NAMALWA (cell line): ENCODE measurements around the gene CERS4.
"Not testable (repeated sequence)": the region's sequence is repeated elsewhere in the genome, so short reads cannot be mapped to it uniquely, and the experiment has no call there.

Source experiments
- DNase-seq: peaks from one replicate; pipeline ENCODE4 v3.0.0-alpha.2; 2015; ENCODE audit warnings: low spot score

The CERS4 gene, protein sequence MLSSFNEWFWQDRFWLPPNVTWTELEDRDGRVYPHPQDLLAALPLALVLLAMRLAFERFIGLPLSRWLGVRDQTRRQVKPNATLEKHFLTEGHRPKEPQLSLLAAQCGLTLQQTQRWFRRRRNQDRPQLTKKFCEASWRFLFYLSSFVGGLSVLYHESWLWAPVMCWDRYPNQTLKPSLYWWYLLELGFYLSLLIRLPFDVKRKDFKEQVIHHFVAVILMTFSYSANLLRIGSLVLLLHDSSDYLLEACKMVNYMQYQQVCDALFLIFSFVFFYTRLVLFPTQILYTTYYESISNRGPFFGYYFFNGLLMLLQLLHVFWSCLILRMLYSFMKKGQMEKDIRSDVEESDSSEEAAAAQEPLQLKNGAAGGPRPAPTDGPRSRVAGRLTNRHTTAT

DNA sequence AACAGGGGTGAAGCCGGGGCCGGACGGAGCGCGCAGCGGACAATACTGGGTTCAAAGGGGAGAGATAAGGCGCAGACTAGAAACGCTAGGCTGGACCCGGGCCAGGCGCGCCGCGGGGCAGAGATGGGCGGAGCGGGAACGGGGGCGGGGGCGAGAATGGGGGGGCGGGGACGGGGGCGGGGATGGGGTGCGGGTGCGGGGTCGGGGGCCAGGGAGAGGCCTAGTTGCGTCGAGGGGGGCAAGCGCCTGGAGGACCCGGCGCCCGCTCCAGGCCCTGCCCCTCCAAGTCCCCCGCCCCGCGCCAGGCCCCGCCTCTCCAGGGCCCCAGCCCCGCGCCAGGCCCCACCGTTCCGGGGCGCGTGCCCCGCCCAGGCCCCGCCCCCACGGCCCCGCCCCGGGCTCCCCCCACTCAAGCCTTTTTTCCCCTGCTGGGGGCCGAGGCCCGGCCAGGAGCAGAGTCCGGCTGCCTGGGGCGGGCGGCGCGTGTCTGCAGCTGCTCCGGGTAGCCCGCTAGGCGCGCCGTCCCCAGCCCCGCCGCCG is at the start of gene CERS4:
TSS of gene CERS4 (plus strand) at position 449 of the 540 bp plus-strand sequence. CDS start 41,707 bp downstream, outside the sequence.
- peak; percentile 77 for DNase-seq

DNA sequence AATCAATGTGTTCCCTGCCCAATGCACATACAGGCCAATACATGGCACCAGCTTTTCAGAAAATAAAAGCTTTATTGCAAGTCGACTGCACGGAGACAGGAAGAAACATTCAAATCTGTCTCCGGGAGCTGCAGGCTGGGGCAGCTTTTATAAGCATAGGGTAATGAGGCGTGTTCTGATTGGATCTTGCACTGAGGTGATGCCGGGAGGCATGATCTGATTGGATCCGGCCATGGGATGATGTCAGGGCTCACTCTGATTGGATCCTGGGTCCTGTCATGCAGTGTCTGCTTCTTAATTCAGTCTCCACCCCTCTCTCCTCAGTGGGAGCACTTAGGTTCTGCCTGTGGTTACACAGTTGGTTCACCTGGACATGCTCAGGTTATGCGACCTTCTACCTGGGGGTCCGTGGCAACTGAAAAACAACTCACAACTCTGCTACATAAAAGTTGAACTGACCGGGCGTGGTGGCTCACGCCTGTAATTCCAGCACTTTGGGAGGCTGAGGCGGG is 48.0 kb upstream of the CERS4 start:
- peak; percentile 80 for DNase-seq

DNA sequence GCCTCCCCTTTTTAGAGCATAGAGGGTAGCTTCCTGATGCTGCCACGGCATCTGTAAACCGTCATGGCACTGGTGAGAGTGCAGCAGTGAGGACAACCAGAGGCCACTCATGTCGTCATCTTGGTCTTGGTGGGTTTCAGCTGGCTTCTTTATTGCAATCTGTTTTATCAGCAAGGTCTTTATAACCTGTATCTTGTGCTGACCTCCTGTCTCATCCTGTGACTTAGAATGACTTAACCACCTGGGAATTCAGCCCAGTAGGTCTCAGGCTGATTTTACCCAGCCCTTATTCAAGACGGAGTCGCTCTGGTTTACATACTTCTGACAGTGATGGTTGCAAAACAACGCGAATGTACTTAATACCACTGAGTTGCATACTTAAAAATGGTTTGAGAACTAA is 45.4 kb upstream of the CERS4 start:
- DNase-seq, result no peak

DNA sequence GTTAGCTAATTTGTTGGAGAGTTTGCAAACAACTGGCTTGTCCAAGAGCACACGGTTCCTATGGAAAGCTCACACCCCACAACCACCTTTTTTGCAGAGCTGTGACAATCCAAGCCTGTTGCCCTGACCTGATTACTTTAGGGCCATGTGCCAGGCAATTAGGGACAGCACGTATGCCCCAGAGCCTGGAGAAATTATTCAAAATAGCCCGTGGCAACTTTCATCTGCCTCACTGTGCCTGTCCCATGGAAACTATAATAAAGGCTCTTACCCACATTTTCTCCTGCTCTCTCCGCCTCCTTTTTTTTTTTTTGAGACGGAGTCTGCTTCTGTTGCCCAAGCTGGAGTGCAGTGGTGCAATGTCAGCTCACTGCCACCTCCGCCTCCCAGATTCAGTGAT is 41.2 kb upstream of the CERS4 start:
- DNase-seq, result no peak

DNA sequence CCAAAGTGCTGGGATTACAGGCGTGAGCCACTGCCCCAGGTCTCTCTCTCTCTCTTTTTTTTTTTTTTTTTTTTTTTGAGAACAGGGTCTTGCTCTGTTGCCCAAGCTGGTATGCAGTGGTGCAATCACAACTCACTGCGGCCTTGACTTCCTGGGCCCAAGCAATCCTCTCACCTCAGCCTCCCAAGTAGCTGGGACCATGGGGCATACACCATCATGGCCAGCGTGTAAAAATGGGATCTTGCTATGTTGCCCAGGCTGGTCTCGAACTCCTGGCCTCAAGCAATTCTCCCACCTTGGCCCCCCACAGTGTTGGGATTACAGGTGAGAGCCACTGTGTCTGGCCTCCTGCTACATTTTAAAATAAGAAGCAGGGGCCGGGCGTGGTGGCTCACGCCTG is 40.6 kb upstream of the CERS4 start:
- no peak for DNase-seq

DNA sequence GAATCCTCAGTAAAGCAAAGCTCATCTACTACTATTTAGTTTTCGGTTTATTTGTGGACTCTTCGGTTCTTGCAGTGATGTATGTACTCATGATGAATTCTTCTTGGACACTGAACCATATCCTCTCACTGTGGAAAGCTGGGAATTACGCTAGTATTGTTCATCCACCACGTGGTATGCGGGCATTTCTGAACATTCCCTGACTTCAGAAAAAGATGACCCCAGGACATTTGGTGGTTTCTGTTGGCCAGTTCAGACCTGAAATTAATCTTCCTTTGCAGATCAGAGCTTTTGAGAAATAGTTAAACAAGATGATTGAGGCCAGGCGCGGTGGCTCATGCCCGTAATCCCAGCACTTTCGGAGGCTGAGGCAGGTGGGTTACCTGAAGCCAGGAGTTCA is 34.5 kb upstream of the CERS4 start:
- DNase-seq, result no peak

DNA sequence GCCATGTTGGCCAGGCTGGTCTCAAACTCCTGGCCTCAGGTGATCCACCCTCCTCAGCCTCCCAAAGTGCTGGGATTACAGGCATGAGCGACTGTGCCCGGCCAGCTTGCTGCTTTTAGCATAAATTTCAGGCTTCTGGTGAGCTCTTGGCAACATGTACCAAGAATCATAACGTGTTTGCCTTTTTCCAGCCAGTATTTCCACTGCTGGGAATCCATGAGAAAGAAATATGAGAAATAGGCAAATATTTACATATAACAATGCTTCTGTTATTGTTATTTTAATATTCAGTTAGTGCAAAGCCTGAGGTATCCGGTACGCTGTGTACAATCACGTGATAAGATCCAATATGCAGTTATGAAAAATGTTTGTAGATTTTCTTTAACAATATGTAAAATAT is 29.2 kb upstream of the CERS4 start:
- no peak for DNase-seq

DNA sequence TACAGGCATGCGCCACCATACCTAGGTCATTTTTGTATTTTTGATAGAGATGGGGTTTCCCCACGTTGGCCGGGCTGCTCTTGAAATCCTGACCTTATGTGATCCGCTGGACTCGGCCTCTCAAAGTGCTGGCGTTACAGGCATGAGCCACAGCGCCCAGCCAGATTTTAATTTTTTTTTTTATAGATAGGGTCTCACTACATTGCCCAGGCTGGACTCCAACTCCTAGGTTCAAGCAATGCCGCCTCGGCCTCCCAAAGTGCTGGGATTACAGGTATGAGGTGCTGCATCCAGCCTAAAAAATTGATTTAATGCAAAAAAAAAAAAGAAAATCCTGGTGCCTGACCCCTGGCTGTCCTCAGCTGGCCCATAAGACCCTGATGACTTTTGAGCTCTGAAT is 24.9 kb upstream of the CERS4 start:
- DNase-seq, result no peak

DNA sequence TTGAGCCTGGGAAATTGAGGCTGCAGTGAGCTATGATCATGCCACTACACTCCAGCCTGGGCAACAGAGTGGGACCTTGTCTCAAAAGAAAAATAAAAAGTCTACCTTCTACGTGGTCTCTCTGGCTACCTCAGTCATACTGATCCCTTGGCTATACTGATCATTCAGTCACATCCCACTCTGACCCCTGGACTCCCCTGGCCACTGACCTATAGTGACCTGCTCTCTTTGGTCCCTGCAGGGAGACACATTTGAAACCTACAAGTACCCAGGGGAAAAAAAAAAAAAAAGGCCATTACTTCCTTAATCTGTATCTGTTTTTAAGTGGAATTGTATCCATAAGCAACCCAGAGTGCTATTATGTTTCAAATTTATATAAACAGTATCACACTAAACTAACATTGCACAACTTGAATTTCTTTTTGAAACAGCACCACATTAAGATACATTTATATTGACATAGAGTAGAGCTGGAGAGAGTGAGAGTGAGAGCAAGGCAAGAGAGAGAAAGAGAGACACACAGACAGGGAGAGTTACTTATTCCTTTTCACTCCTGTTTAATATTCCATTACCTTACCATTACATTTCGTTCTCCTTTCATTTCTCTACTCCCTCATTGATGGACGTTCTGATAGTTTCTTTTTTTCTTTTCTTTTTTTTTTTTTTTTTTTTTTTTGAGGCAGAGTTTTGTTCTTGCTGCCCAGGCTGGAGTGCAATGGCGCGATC is 23.7 kb upstream of the CERS4 start:
- DNase-seq, result no peak

DNA sequence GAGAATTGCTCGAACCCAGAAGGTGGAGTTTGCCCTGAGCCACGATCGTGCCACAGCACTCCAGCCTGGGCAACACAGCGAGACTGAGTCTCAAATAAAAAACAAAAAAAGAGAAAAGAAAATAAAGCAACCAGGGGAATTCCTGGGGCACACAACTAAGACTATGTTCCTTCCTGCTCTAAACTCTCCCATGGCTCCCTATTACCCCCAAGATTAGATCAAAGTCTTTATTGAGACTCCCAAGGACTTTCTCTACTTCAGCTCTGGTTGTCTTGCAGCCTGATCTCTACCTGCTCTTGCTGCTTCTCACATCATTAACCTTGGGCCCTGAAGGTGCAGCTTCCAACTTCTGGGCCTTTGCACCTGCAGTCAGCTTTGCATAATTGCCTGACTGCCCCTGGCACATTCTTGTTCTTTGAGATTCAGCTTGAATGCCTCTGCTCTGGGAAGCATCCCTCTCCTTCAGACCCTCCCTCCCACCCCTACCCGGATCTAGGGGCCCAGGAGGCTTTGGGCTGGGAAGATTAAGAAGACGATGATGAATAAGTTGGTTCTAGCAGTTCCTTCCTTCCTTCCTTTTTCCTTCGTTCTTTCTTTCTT is 16.8 kb upstream of the CERS4 start:
- peak; percentile 59 for DNase-seq

DNA sequence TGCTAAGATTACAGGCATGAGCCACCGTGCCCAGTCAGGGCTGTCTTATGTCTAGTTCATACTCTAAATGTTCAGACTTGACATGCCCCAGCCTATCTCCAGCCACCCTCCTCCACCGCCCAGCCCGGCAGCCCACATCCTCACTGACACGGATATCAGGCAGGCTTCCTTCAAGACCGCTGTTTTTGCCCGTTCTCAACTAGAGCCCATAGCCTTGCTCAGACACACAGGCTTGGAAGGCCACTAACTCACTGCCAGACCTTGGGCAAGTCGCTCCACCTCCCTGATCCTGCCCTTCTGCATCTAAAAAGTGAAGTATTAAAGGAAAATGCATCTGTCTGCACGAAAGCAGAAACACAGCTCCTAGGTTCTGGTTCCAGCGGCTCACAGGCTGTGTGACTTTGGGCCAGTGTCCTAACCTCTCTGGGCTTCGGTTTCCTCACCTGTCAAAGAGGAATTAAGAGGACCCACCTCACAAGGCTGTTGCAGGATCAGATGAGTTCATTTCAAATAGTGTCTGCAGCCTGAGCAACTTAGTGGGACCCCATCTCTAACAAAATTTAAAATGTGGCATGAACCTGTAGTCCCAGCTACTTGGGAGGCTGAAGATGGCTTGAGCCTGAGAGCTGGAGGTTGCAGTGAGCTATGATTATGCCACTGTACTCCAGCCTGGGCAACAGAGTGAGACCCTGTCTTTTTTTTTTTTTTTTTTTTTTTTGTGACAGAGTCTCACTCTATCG is 14.5 kb upstream of the CERS4 start:
- DNase-seq, result peak; percentile 71

DNA sequence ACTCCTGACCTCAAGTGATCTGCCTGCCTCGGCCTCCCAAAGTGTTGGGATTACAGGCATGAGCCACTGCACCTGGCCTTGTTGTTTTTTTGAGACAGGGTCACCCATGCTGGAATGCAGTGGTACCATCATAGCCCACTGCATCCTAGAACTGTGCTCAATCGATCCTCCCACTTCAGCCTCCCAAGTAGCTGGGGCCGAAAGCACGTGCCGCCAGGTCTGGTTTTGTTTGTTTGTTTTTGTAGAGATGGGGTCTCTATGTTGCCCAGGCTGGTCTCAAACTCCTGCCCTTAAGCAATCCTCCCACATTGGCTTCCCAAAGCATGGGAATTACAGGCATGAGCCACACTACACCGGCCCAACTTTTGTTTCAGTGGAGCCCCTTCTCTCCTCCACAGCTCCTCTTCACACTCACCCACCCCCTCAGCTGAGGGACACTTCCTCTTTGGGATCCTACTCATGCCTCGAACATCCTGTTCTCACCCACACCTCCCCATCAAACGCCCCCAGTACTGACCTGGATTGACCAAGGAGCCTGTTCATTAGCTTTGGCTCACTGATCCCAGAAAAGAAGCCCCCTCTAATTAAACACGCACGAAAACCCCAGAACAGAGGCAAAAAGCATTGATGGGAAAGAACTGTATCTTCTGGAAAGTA is 12.8 kb upstream of the CERS4 start:
- peak; percentile 36 for DNase-seq

DNA sequence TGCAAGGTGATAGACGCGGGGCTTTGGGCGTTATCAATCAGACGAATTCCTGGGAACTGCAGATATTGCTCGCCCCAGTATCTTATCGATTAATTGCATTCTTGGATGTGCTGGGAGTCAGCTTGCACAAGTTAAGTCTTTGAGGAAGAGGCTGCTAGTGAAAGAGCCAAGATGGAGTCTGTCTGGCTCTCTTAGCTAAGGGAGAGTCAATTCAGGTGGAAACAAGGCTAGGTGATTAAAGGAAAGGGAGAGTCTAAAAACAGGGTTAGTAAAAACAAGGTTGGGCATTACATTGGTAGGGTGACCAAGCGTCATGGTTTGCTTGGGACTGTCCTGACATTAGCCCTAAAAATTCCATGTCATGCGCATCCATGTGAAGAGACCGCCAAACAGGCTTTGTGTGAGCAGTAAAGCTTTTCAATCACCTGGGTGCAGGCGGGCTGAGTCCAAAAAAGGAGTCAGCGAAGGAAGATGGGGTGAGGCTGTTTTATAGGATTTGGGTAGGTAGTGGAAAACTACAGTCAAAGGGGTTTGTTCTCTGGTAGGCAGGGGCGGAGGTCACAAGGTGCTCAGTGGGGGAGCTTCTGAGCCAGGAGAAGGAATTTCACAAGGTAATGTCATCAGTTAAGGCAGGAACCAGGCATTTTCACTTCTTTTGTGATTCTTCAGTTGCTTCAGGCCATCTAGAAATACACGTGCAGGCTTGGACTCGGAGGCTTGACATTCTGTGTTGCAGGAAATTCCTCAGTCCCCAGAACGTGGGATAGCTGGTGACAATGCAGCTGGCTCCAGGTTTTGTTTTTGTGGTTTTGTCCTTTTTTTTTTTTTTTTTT is 5.7 kb upstream of the CERS4 start:
- not testable (repeated sequence) for DNase-seq

DNA sequence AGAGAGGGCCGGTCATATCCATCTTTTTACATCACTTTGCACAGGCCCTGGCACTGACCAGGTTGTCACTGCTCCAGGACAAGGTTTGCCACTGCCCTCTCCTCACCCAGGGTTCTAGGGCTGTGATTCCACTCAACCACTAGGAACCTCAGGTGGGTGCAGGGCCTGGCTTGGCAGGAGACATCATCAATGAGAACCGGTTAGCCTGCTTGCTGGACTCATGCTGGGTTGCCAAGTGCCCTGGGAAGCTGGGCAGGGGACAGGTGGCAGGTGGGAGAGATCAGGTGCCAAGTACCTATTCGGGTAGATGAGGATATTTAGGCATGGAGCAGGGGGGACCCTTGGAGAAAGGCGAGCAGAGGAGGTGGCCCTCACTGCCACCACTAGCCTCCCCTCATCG is 4.2 kb upstream of the CERS4 start:
- no peak for DNase-seq

DNA sequence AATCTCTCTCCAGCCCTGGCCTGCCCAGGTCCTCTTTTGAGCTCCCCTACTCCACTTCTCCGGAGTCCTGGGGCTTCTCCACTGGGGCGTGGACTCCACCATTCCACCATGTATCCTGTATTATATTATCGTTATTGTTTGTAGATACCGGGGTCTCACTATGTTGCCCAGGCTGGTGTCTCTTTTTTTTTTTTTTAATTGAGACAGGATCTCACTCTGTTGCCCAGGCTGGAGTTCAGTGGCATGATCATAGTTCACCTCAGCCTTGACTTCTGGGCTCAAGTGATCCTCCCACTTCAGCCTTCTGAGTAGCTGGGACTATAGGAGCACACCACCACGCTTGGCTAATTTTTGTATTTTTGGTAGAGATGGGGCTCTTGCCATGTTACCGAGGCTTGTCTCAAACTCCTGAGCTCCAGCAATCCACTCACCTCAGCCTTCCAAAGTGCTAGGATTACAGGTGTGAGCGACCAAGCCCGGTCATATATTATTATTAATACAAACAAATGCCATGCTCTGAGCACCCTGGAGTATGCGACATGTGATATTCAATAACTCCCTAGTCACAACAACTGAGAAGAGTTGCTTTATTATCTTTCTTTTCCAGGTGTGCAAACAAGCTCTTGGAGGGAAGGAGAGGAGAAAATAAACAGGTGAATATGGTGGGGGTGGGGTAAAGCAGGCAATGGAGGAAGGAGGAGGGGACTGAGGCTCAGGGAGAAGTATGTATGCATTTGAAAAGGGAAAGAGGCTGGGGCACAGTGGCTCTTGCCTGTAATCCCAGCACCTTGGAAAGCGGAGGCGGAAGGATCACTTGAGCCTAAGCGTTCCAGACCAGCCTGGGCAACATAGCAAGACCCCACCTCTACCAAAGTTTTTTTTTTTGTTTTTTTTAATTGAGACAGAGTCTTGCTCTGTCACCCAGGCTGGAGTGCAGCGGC is 2.8 kb upstream of the CERS4 start:
- no peak for DNase-seq

DNA sequence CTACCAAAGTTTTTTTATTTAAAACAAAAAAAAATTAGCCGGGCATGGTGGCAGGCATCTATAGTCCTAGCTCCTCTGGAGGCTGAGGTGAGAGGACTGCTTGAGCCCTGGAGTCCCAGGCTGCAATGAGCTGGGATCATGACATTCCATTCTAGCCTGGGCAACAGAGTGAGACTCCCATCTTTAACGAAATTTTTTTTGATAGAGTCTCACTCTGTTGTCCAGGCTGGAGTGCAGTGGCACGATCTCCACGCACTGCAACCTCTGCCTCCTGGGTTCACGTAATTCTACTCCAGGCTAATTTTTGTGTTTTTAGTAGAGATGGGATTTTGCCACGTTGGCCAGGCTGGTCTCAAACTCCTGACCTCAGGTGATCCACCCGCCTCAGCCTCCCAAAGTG is 1.8 kb upstream of the CERS4 start:
- not testable (repeated sequence) for DNase-seq

DNA sequence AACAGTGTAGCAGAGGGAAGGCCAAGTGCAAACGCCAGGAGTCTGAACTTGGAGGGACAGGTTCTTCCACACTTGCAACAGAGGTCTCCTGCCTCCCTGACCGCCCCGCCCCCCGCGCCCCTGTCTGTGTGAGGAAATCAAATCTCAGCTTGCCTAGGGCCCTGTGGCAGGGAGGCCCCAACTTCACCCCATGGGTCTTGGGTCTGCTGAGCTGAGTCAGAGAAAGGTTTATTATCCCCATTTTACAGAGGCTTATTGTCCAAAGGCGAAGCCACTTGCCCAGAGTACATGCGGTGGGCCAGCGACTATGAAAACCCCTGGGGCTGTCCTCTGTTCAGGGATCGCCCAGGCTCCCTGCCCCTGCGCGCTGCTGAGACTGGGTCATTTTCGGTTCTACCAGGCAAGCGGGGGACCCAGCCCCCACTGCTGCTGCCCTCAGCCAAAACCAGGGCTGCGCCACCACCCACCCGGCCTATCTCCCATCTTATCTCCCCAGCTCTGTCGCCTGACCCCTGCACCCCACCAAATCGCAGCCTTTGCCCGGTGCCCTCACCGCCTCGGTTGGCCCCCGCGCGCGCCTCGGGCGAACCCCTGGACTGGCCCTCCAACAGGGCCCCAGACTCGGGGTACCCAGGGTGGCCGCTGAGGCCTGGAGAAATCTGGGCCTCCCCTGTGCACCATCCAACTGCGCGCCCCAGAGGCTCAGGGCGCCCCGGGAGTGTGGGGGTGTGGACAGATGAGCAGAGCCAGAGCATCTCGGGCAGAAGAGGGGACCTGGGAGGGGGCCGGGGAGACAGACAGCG is 850 bp upstream of the CERS4 start:
- no peak for DNase-seq
